Osteocyte (in vitro differentiated cells): ENCODE data around the gene RBM42. TPM values are rescaled to one million over a fixed set of nuclear protein-coding genes. Genes with fewer than 3 reads are reported as not detected.
A peak's percentile ranks its signal among the peaks of the same experiment; 100 is the strongest.

Source experiments
- DNase-seq: peaks from one replicate; pipeline ENCODE4 v3.0.0; 2021; ENCODE audit warnings: mixed read lengths; ENCODE audit not compliant: unreplicated experiment; ENCODE audit errors: extremely low spot score
- H3K27ac Mint-ChIP-seq: one replicate; pipeline ENCODE4 v1.8.0; 2021; ENCODE audit warnings: mild to moderate bottlenecking, mixed read lengths; ENCODE audit not compliant: unreplicated experiment
- H3K27me3 Mint-ChIP-seq: one replicate; pipeline ENCODE4 v1.8.0; 2021; ENCODE audit warnings: mixed read lengths; ENCODE audit not compliant: unreplicated experiment
- H3K36me3 Mint-ChIP-seq: one replicate; pipeline ENCODE4 v1.8.0; 2021; ENCODE audit warnings: mixed read lengths; ENCODE audit not compliant: unreplicated experiment
- H3K4me1 Mint-ChIP-seq: one replicate; pipeline ENCODE4 v1.8.0; 2021; ENCODE audit warnings: mixed read lengths; ENCODE audit not compliant: unreplicated experiment
- H3K4me3 Mint-ChIP-seq: one replicate; pipeline ENCODE4 v1.8.0; 2021; ENCODE audit warnings: mild to moderate bottlenecking, moderate library complexity, mixed read lengths; ENCODE audit not compliant: unreplicated experiment
- H3K9me3 Mint-ChIP-seq: one replicate; pipeline ENCODE4 v1.8.0; 2021; ENCODE audit warnings: mixed read lengths; ENCODE audit not compliant: unreplicated experiment
- CTCF ChIP-seq: fragments of 200-600 bp; sonication (generic); IDR thresholded peaks from 2 replicates; pipeline ENCODE4 v1.5.0; 2021; ENCODE audit warnings: antibody characterized with exemption, mild to moderate bottlenecking, moderate library complexity
- total RNA-seq: library from RNA; stranded (reverse); gene quantifications from 2 replicates; pipeline ENCODE4 v1.2.1, GENCODE V29; 2021

Gene RBM42
- total RNA-seq, 1 donor from 2014 or later: 95.3 TPM

DNA sequence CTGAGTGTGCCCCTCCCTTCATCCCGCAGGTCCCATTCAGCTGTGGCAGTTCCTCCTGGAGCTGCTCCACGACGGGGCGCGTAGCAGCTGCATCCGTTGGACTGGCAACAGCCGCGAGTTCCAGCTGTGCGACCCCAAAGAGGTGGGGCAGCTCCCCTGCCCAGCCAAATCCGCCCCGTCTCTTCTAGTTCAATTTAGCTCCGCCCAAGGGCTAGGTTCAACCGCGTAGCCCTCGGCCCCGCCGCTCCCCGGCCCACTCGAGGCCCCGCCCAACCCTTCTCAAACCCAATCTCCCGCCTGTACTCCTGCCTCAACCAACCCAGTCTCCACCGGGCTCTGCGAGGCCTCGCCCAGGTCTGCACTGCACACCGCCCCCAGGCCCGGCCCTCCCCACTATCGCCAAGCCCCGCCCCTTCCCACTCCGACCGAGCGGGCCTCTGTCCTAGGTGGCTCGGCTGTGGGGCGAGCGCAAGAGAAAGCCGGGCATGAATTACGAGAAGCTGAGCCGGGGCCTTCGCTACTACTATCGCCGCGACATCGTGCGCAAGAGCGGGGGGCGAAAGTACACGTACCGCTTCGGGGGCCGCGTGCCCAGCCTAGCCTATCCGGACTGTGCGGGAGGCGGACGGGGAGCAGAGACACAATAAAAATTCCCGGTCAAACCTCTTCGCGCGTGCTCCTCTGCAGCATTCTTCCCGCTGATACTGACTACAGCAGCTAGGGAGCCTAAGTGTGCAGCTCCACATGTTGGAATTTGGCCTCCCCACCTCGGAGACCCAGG, 15.6 kb downstream of the RBM42 start:
- Mint-ChIP-seq H3K4me1 (peaks cover 29% of the 10 kb centered on the region), H3K27ac (peak overlapping the region; percentile 86), H3K27me3 (no peaks in the 10 kb centered on the region), H3K9me3 (no peaks in the 10 kb centered on the region), H3K4me3 (peak overlapping the region; percentile 78), H3K36me3 (no peaks in the 10 kb centered on the region)
- no peak for TF ChIP-seq CTCF
- peak; percentile 95 for DNase-seq

DNA sequence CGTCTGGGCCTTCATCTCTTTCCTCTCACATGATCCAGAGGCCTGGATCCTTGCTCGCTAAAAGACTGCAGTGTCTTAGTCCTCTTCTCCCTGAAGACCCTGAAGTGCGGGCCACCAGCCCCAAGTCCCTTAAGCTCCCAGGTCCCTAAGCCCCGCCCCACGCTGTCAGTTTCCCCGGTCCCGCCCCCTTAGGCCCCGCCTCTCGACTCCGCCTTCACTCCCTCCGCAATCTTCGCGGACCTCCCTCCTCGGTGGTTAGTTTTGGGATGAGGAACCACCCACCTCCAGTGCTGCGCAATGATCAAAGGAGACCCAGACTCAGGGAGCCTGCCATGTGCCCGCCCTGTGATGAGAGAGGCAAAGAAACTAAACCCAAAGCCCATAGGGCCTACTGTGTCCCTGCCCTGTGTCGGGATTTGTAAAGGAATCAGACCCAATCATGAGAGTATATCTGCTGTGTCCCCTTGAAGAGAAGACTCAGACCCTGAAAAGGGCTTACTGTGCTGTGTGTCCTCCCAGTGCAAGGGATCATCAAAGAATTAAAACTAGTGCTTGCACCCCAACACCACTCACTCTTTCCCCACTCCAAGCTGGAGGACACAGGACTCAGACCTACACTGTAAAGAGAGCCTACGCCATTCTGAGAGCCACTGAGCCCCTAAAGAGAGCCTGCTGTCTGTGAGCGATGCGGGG, 16.3 kb downstream of the RBM42 start:
- Mint-ChIP-seq H3K36me3 (no peaks in the 10 kb centered on the region), H3K27me3 (no peaks in the 10 kb centered on the region), H3K27ac (peak overlapping the region; percentile 86), H3K4me3 (peak overlapping the region; percentile 78), H3K9me3 (no peaks in the 10 kb centered on the region), H3K4me1 (peaks cover 32% of the 10 kb centered on the region)
- TF ChIP-seq CTCF: no peak
- DNase-seq: no peak

GRCh38 chr19:35645680-35646511, 17.1 kb downstream of the RBM42 start:
- H3K4me3 Mint-ChIP-seq: no peak overlapping the region
- DNase-seq: no peak
- peaks cover under 1% of the 10 kb centered on the region for H3K36me3 Mint-ChIP-seq
- TF ChIP-seq CTCF: no peak
- peaks cover 32% of the 10 kb centered on the region for H3K4me1 Mint-ChIP-seq
- no peaks in the 10 kb centered on the region for H3K27me3 Mint-ChIP-seq
- peak overlapping the region; percentile 86 for H3K27ac Mint-ChIP-seq
- no peaks in the 10 kb centered on the region for H3K9me3 Mint-ChIP-seq

DNA sequence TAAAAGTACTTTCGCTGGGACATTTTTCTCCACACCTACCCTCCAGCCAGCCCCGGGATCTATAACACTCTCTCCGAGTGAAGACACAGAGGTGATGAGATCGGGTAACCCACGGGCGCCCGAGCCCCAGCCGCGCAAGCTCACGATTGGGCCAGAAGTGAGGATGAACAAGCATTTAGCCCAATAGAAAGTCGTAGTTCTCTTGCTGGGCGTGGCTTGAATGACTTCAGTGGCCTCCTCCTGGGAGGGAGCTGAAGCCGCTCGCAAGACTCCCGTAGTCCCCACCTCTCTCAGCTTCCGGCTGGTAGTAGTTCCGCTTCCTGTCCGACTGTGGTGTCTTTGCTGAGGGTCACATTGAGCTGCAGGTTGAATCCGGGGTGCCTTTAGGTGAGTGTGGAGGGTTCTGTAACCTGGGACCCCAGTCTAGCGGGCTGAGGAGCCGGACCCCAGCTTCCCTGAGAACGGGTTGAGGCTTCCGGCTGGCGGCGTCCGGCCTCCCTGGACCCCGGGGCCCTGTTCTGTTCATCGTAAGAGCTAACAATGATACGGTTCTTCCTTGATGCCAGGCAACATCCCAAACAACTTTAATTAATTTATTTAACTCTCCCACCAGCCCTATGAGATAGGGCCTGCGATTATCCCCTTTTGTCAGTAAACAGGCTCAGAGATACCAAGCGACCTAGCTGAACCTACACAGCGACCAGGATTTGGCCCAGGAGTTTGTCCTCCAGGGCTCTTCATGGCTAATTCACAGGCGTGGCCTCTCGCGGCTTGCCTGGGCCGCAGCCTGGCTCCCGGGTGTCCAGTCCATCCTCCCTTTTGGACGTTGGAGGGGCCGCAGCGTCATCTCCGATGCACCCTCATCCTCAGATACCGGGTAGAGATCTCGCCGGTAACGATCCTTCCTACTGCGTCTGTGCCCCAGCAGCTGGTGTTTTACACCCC, 19.5 kb downstream of the RBM42 start, which contains the start of gene COX6B1:
Gene COX6B1 (plus strand): TSS at position 307 of the 945 bp plus-strand sequence. CDS start 2,921 bp downstream, outside the sequence.
- H3K9me3 Mint-ChIP-seq: no peaks in the 10 kb centered on the region
- H3K36me3 Mint-ChIP-seq: peaks cover 4% of the 10 kb centered on the region
- H3K4me3 Mint-ChIP-seq: peak within 1 kb of the TSS; percentile 97
- no peaks in the 10 kb centered on the region for H3K27me3 Mint-ChIP-seq
- peaks cover 34% of the 10 kb centered on the region for H3K4me1 Mint-ChIP-seq
- peak within 1 kb of the TSS; percentile 97 for H3K27ac Mint-ChIP-seq
- TF ChIP-seq CTCF: no peak
- peak; percentile 95 for DNase-seq
